HG02571 (cell line): ENCODE measurements around the gene STXBP5L.
A peak's percentile ranks its signal among the peaks of the same experiment; 100 is the strongest.
"Not testable (repeated sequence)": the region's sequence is repeated elsewhere in the genome, so short reads cannot be mapped to it uniquely, and the experiment has no call there.

Experiments used
- ATAC-seq: cut with Tn5 transposase; IDR thresholded peaks from one replicate; pipeline ENCODE4 v1.9.1; 2021; ENCODE audit warnings: mild to moderate bottlenecking, moderate library complexity; ENCODE audit not compliant: unreplicated experiment

The STXBP5L gene

DNA sequence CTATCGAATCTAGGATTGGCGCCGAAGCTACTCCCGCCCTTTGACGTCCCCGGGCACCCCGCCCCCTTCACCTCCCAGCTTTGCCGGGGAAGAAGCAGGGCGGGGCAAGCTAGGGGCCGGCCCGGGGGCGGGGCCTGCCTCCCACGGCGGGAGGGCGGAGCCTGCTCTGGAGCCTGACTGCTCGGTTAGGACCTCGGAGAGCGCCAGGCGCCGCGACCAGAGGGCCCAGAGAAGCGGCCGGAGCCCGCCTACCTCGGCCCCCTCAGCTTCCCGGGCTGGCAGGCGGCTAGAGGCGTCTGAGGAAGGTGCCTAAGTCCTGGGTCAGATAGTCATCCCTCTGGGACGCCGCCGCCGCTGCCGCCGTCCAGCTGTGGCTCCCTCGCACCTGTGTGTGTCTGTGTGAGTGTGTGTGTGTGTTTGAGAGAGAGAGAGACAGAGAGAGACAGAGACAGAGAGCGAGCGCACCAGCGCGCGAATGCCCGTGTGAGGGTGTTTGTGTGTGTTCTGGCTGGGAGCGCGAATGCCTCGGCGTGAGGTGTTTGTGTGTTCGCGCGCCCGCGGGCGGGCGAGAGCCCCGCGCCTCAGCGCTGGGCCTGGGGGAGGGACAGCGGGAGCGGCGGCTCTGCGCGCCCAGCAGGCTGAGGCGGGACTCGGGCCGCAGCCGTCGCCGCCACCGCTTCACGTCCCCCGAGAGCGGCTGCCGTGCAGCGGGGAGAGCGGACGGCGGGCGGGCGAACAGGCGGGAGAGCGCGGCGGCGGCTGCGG lies at the start of gene STXBP5L:
Gene STXBP5L, plus strand, starts transcription at position 176 of the 765 bp plus-strand sequence. CDS start 1,374 bp downstream, outside the sequence.
- ATAC-seq = peak; percentile 92

DNA sequence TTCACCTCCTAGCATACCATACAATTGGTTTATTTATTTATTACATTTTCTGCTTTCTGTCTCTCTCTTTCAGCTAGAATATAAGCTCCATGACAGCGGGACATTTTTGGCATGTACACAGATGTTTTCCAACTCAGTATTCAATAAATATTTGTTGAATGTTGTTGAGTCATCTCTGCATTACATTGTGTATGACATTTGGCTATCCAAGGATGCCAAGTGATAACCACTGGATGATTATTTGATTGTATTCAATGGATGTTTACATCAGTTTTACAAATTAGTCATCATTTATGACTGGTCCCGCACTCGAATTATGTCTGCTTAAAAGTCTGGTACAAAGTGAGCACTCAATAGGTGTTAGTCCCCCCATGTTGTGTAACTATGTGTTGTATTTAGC lies 49.5 kb upstream of the STXBP5L start:
- ATAC-seq = no peak

DNA sequence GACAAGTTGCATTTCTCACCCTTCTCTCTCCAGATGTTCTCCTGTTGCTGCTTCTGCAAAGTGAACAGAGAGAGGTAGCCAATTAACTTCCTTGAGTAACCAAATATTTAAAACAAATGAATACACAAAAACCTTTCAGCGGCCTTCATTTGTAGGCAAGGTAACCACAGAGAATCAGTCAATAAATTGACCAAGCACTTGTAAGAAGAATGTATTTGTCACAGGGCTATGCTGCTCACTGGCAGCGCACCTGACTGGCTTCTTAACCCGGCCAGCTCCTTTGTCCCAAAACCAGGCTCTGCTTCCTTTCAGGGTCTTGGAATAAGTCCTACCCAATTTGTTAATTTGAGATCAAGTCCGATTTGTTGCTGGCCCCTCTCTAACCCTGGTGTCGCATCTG lies 43.5 kb upstream of the STXBP5L start:
- ATAC-seq = no peak

DNA sequence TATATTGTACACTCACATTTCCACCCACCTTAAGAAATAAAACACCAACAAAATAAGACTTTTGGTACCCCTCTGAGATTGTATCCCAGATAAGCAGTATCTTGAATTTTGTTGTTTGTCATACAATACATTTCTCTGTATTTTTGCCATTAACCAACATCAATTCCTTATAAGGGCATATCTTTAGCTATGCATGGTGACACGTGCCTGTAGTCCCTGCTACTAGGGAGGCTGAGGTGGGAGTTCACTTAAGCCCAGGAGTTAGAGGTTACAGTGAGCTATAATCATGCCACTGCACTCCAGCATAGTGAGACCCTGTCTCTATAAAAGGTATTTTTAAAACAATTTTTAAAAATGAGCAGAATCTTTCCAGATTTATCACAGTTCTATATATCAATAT lies 32.5 kb upstream of the STXBP5L start:
- no peak for ATAC-seq

DNA sequence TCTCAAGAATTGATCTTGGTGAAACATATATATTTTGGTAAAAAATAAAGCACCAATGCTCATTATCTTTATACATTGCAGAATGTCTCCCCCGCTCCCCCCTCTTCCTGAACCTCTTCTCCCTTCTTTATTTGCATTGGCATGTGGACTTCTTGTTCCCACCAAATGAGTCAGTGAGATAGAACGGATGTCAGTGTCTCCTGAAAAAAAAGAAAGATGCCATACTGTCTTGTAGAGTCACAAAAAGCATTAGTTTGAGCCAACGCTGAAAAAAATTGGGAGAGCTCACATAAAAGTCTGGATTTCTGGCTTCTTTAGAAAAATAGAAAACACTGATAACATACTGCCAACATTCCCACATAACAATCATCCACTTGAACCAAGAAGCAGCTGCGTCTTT lies 32.0 kb upstream of the STXBP5L start:
- ATAC-seq = no peak

DNA sequence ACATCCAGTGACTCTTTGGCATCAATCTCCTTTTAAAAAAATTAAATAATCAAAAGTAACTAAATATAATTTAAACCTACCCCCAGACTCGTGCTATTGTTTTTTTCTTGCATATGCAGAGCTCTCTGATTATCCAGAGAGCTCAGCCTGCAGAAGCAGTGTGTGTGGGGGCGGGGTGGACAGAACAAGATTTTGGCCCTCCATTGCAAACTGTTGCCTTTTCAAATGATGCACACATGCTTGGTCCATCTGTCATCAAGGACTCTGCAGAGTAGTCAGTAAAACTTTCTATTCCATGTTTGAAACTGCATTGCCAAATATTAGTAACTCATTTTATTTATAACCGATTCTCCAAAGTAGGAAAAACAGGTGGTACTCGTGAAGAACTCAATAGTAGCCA lies 28.6 kb upstream of the STXBP5L start:
- ATAC-seq = no peak

DNA sequence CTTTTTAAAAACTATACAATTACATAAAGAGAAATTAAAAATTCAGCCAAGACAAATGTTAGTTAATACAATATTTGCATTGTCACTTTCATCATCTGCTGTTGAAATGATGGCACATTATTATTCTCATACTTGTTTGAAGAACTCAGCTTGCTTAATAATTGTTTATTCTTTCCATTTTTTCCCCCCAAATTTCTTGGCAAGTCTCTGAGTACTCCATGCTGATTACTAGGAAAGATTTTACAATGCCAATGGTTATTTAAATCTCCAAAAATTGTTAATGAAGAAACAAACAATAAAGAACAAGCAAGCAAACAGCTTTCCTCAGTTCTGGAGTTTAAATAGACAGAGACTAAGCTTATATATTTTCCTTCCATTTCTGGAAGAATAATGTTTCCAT lies 15.1 kb upstream of the STXBP5L start:
- no peak for ATAC-seq

DNA sequence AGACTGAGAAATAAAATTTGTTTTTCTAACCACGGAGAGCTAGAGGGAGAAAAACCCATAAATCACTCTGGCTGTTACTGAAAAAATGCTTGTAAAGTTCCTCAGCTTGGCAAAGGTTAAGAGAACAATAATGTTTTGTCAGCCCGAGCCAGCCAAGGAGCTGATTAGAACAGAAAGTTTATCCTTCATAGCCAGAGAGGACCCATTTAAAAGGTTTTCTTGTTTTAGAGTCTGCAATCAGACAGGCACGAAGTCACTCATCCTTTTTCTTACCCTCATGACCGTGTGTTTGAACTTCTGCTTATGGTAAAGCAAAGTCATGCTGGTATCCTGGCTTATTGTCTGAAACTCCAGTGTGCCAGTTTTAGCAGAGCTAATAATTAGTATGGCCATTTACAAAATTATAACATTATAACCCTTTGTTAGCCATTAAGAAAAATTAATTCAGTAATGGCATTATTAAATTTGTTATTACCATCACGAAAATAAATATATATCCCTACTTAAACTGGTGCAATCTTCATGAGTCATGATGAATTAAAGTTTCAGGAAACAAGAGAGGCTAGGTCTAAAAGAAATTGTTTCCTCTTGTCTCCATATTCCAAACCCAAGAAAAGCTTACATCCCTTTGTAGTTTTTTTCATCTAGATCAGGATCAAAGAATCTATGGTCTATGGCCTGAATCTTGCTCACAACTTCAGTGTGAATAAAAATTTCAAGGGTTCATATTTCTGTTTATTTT lies 13.5 kb upstream of the STXBP5L start:
- ATAC-seq = no peak

DNA sequence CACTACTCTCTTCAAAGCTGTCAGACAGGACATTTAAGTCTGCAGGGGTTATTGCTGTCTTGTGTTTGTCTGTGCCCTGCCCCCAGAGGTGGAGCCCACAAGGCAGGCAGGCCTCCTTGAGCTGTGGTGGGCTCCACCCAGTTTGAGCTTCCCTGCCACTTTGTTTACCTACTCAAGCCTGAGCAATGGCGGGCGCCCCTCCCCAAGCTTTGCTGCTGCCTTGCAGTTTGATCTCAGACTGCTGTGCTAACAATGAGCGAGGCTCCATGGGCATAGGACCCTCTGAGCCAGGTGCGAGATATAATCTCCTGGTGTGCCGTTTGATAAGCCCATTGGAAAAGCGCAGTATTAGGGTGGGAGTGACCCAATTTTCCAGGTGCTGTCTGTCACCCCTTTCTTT lies 6.3 kb upstream of the STXBP5L start:
- not testable (repeated sequence) for ATAC-seq

DNA sequence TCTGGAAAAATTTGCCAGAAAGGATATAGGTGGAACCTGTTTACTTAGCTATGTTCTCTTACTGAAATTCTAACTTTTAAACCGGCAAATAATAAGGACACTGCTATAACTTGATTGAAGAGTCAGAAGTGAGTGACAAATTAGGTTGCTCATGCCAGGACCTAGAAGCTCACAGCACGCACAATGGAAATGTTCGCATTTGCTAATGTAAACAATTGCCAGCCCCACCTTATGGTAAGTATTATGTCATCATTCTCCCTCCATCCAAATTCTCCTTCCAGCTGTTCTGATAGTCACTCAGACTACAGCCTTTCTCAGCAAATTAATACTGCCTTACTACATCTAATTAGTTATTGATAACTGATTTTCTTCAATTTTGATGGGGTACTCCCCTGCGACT lies 4.8 kb upstream of the STXBP5L start:
- no peak for ATAC-seq

DNA sequence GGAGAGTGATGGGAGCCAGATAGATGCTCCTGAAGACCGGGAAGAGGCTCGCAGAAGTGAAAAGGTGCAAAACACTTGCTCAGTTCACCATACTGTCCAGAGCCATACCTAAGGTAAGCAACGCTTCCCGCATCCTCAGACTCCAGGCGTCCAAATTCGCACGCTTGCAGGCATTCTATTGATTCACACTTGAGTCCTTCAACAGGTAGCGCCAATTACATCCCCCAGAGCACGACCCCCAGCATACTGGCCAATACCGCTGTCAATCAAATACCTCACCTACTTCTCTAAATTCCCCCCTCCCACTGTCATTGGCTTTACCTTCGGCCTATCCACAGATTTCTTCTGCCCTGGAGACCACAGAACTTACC lies 361 bp upstream of the STXBP5L start:
- peak; percentile 6 for ATAC-seq

DNA sequence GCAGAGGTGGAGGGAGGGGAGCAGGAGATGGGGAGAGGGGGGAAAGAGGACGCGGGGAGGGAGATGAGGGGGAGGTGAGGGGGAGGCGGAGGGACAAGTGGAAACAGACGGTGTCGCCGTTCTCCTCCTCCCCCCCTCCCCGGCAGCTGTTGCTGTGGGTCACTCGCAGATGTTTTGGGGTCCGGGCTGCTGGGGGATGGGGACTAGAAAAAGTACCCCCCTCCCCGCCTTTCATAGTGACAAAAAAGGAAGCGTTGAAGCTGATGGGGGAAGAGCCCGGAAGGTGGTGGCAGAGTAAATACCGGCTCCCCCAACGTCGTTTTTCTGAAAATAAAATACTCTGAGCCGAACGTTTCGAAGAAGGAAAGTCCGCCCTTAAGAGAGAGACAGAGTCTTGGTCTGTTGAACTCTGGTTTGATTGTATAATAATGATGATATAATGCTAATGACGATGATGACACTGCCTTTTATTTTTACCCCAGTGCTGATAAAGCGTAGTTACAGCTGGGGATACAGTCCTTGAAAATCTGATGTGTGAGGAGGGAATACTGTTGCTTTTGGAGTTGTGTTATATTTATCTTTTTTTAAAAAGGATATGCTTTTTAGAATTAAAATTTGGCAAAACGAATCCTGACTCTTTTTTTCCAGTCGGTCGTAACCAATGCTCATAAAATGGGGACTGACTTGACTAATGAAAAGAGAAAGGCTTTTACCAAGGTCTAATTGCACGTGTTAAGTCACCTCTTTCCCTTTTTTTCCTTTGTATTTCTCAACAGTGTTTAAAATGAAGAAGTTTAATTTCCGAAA lies 993 bp downstream of the STXBP5L start:
- no peak for ATAC-seq

DNA sequence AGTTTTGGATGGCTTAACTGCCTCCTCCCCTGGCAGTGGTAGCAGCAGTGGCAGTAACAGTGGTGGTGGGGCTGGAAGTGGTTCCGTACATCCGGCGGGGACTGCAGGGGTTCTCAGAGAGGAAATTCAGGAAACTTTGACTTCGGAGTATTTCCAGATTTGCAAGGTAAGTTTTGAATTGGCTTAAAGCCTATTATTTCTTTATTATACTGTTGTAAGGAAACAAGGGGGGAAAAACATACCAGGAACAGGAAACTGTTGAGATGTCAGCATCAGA lies 1.5 kb downstream of the STXBP5L start:
- ATAC-seq = no peak

DNA sequence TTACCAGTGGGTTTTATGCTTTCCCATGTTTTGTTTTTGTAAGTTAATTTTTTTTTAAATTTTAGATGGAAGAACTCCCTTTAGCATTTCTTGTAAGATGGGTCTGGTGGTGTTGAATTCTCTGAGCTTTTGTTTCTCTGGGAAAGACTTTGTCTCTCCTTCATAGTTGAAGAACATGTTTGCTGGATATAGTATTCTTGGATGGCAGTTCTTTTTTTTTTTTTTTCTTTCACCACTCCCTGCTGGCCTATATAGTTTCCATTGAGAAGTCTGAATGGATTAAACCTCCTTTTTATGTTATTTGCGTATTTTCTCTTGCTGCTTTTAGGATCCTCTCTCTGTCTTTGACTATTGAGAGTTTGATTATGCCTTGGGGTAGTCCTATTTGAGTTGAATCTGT lies 18.1 kb downstream of the STXBP5L start:
- ATAC-seq = no peak

DNA sequence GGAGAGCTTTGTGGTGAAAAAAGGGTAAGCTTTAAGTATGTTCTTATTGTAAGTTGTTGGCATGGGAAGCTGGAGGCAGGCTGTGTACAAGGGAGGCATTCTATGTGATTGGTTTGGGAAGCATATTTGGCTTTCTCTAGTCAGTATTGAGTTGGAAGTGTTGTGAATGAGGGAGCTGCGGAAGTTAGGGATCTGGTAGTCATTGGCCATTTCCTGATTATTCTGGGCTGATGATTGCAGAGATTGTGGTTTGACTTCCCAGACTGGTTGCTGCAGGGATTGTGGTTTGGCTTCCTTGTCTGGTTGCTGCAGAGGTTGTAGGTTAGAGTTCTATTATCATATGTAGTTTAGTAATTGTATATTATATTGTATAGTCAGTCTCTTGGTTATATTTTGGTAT lies 21.0 kb downstream of the STXBP5L start:
- no peak for ATAC-seq

DNA sequence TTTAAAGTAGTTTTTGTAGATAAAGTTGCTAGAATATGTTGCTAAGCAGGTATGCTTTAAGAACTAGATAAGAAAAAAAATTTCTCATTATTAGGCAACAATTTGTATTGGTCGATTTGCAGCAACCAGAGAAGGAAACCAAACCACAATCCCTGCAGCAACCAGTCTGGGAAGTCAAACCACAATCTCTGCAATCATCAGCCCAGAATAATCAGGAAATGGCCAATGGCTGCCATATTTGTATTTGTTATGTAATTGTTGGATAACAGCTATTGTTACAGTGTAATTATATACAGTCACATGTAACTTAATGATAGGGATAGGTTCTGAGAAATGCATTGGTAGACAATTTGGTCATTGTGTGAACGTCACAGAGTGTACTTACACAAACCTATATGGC lies 23.6 kb downstream of the STXBP5L start:
- no peak for ATAC-seq

DNA sequence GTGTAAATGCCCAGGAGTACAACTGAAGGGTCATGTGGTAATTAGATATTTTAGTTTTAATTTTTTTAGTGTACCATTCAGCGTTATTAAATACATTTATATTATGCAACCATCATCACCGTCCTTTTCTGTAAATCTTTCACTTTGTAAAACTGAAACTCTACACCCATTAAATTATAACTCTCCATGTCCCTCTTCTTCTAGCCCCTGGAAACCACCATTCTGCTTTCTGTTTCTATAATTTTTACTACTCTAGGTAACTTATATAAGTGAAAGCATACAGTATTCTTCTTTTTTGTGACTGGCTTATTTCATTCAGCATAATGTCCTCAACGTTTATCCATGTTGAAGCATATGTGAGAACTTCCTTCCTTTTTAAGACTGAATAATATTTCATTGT lies 48.1 kb downstream of the STXBP5L start:
- no peak for ATAC-seq

DNA sequence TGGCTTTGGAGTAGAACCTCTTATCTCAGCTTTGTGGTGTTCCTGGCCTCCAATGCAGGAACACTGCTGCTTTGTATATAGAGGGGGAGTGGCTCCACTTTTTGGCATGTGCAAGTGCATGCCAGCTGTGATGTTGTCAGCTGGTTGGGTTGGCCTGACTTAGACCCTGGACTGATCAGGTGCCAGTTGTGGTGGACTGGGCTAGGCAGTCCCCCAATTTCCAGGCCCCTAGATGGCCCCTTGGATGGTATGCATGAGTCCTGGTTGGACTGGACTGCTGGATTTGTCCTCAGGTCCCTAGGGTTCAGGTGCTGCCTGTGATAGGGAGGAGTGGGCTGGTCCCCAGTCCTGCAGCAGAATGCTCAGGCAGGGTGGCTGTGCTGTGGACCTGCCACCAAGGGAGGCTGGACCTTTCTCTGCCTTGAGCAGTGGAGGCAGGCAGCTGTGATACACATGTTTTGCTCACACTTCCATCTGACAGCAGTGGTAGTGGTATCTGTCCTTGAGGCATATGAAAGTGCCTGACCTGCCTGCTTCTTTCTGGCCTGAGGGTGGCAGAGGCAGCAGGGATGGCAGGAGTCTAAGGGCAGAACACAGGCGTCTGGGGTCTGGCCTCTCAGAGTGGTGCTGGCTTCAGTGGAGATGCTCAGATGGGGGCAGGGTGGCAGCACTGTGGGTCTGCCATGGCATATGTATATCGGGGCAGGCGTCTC lies 74.8 kb downstream of the STXBP5L start:
- ATAC-seq = no peak

DNA sequence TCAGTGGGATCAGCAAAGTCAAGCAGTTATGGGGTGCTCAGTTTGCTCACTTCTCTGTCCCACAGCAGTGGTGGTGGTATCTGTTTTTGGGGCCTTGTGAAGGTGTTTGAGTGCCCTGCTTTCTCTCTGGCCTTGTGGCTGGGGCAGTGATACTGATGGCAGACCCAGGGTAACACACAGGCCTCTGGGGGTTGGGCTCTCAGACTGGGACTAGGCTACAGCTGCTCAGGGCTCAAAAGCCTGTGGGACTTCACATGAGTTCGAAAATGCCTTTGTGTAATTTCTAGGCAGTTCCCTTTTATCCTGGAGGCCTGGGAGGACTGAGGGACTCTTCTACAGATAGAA lies 75.3 kb downstream of the STXBP5L start:
- ATAC-seq = no peak

DNA sequence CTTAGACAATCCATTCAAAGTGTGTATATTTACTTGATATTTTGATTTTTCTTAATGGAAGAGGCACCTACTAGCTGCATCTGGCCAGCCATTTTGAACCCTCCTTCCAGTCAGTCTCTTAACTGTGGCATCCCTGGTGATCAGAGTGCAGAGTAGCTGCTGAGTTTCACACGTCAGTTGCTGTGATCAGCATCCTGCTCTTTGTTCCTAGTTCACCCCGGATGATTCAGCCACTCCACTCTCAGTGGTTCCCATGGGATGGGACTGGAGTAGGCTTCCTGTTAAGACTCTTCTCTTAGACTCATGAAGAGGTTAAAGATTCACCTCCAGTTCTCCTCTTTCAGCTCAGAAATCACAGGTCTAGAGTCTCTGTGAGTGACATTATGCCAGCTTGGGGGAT lies 75.8 kb downstream of the STXBP5L start:
- ATAC-seq = no peak

DNA sequence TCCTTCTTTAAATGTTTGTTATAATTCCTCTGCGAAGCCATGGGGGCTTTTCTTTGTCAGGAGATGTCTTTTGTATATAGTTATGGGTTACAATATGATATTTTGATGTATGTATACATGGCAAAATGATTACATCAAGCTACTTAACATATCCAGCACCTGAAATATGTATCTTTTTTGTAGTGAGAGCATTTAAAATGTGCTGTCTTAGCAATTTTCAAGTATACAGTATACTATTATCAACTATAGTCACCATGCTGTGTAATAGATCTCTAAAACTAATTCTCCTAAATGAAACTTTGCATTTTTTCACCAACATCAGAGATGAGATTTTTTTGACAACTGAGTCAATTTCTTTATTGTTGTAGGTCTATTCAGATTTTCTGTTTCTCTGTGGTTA lies 77.2 kb downstream of the STXBP5L start:
- no peak for ATAC-seq
